NOMO-1 treated with dmso at 0.1 percent for 144 hours (cell line): ENCODE results near the gene IER2.

Experiments
- DNase-seq: peaks from one replicate; lab custom pipeline; 2025; ENCODE audit not compliant: unreplicated experiment; lab: John Stamatoyannopoulos, UW

The IER2 gene

DNA sequence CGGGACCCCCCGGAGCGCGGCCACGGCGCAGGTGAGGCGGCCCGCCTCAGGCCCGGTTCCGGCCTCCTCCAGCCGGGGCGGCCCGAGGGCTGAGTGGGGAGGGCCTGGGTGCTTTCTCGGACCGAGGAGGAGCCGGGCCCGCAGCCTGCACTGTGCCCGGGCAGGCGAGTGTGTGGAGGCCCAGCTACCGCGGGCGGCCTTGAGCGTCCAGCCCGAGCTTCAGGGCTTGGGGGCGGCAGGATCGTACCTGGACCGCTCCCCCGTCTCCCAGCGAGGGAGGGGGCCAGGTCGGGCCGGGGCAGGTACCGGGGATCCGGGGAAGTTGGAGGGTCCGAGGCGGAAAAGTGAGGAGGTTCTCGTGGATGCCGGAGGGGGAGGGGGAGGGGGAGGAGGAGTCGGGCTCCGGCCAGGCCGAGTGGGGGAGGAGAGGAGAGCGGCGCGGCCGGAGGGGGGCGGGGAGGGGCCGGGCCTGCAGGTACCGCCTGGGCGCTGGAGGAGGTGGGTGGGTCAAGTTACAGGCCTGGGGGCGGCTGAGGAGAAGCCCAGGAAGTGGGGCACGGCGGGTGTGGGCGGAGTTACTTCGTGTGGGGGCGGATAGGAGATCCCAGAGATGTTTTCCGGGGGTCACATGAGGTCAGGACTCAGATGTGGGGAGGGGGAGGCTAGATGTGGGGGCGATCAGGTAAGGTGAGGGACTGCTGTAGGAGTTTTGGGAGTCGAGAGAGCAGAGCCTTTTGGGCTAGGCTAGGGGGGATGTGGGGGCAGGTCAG, 31.6 kb upstream of the IER2 start:
- no peak for DNase-seq

DNA sequence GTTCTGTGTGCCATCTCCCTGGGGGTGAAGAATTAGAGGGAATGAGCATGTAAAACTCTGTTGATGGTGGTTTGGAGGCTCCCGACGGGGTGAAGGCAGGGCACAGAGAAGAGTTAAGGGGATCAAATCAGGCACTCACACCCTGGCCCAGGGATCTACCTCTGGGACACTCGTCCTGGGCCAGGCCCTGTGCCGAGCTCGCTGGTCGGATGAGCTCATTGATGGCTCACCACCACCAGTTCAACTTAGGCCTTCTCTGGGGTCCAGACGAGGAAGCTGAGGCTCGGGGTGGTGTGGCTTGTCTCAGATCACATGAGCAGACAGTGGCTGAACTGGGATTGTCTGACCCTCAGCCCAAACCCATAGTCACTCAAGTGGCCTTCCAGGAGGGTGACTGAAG, 30.6 kb upstream of the IER2 start:
- DNase-seq = no peak

DNA sequence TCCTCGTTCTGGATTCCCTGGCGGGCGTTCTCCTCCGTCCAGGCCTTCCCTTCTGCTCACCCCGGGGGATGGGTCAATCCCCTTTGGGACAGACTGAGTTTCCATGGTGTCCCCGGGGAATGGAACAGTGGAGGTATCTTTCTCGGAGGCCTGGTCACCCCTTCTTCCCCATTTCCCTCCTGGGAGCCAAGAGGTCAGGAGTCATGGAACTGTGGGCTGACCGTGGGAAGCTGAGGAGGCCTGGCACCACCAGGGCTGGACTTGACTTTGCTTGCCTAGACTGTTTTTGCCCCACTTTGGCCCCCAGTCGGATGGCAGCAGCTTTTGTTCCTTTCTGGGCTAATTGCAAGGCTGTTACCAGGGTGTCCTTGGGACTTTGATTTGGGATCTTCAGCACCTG, 30.2 kb upstream of the IER2 start:
- no peak for DNase-seq

DNA sequence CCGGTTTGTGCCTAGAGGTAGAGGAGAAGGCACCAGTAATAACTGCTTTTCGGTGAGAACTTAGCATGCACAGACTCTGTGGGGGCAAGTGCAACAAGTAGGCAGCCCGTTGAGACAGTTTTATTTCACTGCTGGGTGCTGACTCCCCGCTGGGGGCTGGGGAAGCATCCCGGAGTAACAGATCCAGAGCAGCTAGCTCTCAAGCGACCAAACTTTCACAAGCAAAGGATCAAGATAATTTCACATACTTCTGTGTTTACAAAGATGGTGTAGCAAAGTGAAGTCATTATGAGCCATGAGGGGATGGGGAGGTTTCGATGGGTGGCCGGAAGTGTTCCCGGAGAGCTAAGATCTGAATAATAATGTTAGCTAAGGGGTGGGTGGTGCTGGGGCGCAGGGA, 29.4 kb upstream of the IER2 start:
- no peak for DNase-seq

DNA sequence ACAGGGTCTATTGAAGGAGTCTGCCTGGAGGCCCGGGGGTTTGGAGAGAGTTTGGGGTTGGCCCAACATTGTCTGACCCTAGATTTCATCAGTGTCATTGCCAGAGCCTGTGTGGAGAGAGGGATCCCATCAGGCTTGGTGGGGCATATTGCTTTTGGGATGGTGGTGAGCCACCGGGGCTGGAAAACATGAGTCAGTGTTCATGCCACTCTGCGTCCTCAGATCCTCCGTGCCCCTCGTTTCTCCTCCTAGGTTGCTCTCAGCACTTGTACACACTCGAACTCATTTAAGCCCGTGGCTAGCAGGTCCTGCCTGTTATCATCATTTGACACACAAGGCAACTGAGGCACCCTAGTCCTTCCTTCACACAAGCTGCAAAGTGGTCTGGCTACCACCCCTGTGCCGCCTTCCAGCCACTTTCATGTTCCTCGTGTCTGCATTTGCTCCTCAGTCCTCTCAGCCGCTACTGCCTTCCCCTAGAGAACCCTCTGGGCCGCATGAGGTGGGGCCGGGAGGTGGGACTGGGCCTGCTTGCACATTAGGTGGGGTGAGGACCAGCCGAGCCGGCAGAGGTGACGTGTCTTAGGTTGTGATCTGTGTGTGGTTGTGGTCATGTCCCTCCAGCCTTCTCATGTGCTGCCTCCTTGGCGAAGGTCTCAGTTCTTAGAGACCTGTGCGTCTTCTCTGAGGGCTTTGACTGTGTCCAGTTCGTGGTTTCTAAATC, 28.5 kb upstream of the IER2 start:
- no peak for DNase-seq

DNA sequence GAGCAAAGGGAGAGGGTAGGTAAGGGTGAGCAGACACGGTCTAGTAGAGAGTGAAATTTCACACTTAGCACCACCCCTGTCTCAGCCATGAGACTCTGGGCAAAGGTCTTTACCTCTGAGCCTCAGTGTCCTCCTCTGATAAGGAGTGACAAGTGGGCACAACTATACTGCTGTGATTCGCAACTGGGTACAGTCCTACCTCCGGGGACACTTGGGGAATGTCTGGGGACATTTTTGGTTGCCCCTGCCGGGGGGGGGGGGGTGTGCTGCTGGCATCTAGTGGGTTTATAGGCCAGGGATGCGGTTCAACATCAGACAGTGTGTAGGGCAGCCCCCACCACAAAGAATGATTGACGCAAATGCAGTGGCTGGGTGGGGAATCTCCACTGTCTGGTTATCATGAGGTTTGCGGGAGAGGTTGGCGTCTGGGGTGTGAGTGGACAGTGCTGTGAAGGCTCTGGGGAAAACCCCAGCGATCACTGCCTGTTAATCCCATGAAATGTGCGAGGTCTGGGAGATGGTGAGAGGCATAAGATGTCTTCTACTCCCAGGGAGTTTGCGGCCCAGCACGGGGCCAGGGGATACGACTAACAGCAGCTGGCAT, 27.8 kb upstream of the IER2 start:
- no peak for DNase-seq

DNA sequence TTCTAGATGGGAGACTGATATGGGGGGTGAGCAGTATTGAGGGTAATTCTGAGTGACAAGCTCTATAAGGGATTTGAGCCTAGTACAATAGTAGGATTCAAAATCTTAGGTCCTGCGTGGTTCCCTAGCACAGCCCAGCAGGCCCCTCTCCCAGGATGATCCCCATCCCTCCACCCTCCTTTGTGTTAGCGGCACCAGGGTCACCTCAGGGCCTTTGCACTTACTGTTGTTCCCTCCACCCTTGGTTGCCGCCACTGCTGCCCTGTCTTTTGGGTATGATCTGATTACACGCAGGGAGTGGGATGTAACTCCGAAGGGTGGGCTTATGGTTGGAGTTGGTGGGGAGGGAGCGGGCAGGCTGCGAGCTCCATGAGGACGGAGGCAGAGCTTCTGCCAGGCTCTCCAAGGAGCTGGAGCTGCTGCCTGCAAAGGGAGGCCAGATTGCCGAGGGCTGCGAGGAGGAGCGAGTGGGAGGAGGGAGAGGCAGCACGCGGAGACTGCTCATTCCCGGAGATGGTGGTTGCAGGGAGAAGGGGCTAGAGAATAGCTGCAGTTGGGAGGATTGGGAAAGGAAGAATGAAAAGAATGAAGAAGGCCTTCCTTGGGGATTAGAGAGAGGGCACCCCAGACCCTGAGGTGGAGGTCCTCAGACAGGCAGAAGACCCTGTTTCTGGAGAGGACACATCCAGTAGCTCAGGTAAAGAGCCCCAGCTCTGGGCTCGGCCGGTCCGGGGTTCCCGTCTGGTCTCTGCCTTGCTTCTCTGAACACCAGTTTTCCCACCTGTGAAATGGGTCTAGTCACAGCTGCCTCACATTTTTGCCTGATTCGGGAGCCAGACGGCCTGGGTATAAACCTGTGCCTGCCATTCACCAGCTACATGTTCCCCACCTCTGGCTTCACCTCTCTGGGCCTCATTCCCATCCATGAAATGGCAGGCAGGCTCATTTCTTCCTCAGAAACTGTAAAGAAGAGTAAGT, 26.9 kb upstream of the IER2 start:
- no peak for DNase-seq

DNA sequence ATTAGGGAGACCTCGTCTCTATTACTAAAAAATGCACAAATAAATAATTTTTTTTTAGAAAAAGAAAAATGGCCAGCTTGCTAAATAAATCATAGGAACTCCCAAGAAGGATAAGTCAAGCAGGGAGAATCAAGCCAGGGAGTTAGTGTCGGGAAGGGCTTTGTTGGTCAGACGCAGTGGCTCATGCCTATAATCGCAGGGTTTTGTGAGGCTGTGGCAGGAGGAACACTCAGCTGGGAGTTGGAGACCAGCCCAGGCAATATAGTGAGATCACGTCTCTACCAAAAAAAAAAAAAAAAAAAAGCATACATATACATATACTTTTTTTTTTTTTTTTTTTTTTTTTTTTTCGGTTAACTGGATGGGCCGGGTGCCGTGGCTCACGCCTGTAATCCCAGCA, 23.2 kb upstream of the IER2 start:
- DNase-seq = no peak

DNA sequence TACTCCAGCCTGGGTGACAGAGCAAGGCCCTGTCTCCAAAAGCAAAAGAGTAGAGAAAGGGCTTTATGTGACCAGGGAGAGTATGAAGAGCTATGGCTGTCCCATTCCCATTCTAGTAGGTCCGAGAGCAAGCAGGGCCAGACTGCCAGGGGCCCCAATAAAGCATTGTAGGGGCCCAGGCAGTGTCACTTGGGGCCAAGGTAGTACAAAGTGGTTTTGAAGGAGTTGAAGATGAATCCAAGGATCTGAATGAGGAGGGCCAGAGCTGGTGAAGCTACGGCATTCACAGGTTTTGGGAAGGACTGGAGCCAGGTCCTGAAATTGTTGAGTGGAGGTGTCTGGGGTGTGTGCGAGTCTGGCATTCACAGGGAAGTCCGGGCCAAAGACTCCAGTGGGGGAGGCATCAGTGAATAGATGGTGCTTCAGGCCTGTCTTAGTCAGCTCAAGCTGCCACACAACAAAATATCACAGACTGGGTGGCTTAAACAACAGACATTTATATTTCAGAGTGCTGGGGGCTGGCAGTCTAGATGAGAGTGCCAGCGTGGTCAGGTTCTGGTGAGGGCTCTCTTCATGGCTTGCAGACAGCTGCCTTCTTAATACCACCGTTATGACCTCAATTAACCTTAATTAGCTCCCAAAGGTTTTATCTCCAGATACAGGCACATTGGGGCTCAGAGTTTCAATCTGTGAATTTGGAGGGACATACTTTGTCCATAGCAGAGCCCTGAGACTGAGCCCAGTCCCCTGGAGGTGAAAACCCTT, 22.2 kb upstream of the IER2 start:
- DNase-seq = no peak

DNA sequence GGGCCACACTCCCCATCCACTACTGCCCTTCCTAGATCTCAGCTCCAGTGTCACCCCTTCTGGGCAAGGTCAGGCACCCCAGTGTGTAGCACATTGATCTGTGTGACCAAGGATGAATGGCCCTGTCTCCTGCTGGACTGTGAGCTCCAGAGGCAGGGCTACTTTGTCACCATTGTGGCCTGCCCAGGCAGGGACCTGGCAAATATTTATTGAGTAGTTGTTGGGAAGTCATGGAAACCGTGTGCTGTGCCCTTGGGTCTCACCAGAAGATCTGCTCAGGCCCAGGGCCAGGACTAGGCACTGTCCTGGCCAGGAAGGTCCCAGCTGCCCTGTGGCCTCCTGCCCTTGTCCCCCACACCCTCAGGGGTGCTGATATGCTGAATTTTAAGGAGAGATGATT, 21.6 kb upstream of the IER2 start:
- no peak for DNase-seq

DNA sequence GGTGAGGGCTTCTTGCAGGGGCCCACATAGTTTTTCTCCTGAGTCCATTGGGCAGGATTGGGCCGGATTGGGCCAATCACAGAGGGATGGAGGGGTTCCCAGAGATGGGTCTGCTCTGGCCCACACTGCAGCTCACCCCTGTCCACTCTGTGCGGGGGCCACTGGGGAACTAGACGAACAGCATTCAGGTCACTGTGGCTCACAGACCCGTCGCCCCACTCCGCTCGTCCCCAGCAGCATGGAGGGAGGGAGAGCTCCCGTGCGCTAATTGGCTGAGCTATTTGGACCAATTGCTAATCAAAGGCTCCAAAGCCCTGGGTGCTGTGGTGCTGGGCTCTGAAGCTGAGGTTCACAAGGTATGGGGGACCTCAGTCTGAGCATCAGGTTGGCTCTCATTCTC, 20.8 kb upstream of the IER2 start:
- DNase-seq = no peak

DNA sequence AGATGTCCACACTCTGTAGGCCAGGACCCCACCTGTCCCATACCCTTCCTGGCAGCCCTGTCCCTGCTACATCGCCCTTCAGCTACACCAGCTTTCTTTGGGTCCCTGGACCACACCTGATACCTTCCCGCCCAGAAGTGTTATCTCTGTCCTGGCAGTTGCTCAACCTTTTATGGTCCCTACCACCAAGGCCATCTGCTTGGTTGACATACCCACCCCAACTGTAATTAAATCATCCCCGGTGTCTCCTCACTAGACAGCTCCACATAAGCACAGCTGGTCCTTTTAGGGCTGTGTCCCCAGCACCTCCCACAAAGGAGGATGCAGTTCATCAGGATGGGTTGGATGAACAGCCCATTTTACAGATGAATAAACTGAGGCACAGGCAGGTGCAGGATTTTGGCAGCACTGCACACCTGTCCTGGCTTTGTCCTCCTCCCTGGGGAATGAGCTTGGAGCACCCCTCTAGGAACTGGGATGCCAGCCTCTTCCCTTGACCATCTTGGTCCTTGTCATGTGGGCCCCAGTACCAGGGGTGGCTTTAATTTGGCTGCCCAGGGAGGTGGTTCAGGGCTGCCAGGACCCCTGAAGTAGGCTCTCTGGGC, 19.2 kb upstream of the IER2 start:
- DNase-seq = no peak

DNA sequence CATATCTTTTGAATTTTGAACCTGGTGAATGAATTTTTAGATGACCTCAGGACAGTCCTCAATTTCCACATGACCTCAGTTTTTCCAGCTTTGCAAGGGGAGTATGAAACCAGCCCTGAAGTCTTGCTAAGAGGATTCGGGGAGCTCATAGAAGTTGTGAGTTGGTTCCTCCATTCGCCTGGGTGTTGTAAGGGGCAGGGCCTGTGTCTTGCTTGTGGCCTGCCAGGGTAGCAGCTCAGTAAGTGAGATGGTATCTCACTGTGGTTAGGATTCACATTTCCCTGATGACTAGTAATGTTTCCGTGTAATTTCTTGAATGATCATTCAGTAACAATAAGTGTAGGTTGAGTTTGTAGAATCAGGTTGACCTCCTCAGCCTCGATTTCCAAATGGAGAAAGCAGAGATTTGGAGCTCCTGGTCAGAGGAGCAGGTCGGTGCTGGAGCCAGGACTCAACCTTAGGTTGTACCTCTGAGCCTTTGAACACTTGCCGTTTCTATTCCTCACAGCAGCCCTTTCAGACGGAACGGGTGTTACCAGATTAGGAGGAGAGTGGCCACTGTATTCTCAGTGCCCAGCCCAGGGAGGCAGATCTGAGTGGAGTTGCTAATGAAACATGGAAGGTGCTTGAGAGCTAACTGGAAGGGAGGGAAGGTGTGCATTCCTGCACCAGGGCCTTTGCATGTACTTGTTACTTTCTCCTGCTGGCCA, 17.6 kb upstream of the IER2 start:
- DNase-seq = no peak

DNA sequence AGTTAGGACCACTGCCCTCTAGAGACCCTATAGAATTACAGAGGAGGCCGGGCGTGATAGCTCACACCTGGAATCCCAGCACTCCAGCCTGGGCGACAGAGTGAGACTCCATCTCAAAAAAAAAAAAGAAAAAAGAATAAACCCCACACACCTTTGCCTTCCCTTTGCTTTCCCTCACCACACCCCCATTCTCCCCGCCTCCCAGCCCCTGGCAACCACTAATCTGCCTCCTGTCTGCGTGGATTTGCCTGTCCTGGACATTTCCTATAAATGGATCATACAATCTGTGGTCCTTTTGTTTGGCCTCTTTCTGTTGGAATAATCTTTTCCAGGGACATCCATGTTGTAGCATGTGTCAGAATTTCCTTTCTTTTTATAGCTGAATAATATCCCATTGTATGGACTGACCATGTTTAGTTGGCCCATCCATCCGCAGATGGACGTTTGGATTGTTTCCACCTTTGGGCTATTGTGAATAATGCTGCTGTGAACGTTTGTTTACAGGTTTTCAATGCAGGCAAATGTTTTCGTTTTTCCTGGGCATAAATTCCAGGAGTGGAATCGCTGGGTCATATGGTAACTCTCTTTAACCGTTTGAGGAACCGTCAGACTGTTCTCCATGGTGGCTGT, 16.9 kb upstream of the IER2 start:
- DNase-seq = no peak

DNA sequence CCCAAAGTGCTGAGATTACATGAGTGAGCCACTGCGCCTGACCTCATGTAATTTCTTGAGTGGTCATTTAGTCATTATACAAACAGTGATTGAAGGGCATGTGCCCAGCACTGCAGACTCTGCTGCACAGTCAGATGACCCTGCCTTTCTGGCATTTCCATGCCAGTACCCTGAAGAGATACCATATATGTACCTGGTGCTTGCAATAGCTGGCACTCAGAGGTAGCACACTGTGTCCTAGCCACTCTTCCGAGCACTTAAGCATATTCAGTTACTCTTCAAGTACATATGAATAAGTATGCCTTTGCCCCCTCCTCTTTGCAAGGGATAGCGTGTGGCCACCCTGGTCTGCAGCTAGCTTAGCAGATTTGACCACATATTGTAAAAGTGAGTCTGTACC, 15.6 kb upstream of the IER2 start:
- DNase-seq = no peak

DNA sequence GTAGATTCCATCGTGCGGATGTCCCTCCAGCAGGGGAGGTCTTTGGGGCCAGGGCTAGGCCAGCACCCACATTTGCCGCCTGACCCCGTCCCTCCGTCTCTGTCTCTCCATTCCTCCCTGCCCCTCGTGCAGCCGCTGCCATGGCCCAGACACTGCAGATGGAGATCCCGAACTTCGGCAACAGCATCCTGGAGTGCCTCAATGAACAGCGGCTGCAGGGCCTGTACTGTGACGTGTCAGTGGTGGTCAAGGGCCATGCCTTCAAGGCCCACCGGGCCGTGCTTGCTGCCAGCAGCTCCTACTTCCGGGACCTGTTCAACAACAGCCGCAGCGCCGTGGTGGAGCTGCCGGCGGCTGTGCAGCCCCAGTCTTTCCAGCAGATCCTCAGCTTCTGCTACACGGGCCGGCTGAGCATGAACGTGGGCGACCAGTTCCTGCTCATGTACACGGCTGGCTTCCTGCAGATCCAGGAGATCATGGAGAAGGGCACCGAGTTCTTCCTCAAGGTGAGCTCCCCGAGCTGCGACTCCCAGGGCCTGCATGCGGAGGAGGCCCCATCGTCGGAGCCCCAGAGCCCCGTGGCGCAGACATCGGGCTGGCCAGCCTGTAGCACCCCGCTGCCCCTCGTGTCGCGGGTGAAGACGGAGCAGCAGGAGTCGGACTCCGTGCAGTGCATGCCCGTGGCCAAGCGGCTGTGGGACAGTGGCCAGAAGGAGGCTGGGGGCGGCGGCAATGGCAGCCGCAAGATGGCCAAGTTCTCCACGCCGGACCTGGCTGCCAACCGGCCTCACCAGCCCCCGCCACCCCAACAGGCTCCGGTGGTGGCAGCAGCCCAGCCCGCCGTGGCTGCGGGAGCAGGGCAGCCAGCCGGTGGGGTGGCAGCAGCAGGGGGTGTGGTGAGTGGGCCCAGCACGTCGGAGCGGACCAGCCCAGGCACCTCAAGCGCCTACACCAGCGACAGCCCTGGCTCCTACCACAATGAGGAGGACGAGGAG, 14.8 kb upstream of the IER2 start:
- DNase-seq = no peak

DNA sequence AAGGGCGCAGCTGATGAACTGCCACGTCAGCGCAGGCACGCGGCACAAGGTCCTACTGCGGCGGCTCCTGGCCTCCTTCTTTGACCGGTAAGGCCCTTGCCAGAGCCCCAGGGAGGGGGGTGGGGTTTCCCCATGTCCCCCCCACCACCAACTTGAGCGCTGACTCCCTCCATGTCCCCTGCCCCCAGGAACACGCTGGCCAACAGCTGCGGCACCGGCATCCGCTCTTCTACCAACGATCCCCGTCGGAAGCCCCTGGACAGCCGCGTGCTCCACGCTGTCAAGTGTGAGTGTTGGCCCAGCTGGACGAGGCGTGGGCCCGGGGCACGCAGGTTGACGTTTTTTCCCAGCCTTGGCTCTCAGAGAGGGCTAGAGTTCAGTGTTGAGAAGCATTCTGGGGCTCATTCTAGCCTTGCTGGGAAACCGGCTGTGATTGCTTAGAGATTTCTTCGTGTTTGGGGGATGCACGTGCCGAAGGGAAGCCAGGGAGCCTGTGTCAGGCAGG, 12.9 kb upstream of the IER2 start:
- DNase-seq = no peak
